Kasumi-1 (cell line): Measurements from ENCODE around the gene ZMYM3.

ENCODE experiments used
- DNase-seq, 2 experiments: peaks; one replicate each; lab custom pipeline; 2025; lab: John Stamatoyannopoulos, UW

The ZMYM3 gene

GRCh38 chrX:71253253-71254091, 468 bp downstream of the ZMYM3 start:
- peak; percentile 20 to 25 for DNase-seq

- no peak for DNase-seq
Measured at GRCh38 chrX:71252221-71252620, 1.7 kb downstream of the ZMYM3 start.

DNA sequence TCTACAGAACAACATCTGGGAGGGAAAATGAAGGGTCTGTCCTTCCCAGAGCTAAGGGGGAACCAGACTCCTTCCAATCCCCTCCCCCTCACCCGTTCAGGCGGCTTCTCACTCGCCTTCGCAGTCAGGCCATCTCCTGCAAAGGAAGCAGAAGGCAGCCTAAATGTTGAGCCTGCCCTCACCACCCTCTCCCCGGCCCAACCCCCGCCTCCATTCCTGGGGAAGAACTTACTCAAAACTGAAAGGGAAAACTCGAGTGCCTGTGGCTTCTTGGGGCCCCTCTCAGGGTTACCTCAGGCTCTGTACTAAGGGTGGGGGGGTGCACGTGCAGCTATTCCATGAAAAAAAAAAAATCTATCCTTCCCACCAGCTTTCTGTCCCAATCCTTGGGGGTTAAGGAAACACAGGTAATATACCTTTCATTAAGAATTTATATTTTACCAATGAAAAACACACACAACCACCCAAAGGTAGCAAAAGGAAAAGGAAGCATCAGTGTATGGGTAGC, 2.4 kb downstream of the ZMYM3 start:
- DNase-seq: peak; percentile 19 to 34

- no peak for DNase-seq
Measured at GRCh38 chrX:71250841-71251240, 3.1 kb downstream of the ZMYM3 start.

- no peak for DNase-seq
Measured at GRCh38 chrX:71245159-71245558, 8.8 kb downstream of the ZMYM3 start.

DNA sequence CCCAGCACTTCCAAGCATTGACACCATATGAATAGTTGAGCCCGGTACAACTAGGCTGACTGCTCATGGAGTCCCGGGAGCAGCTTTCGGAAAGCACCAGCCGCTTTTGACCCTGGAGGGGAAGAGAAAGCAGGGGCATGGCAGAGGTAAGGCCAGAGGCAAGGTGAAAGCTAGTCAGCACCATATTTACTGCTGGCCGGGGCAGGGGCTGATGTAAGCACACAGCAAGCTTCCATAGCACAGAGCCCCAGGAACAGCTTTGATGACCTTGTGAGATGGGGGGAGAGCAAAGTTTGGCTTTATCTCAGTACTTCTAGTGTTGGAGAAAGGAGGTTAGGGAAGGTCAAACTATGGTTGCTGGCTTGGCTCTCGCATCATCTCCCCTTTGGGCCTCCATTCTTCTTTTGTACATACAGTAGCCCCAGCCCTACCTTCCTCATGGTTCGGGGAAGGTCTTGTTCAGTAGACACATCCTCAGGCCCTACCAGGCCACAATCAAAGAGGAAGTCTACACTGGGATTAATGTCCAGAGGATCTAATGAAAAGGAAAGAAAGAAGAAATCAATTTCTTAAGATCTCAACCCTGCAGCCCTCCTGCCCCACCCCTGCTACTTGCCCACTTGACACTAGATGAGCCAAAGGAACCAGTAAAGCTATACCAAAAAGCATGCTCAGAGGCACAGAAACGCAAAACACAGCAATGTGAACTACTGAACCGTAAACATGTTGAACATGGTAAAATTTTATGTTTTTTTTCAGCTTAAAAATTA, 9.4 kb downstream of the ZMYM3 start:
- no peak for DNase-seq

GRCh38 chrX:71241301-71241700, 12.6 kb downstream of the ZMYM3 start:
- no peak for DNase-seq

DNA sequence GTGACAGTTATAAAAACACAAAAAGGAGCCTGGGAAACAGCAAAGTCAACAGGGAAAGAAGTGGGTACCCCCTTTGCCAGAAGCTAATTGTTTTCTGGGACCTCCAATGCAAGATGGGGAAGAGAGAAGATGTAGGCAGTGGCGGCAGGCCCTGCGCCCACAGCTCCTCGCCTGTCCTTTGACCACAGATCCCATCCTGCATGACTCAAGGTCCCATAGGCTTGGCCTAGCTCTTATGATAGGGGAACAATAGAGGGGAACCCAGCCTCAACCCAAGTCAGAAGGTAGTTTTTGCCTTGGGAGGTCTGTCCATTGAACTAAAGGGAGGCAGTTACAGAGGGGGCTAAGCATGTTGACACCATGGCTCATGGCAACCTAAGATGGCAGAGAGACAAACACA, 14.2 kb downstream of the ZMYM3 start:
- no peak for DNase-seq

DNA sequence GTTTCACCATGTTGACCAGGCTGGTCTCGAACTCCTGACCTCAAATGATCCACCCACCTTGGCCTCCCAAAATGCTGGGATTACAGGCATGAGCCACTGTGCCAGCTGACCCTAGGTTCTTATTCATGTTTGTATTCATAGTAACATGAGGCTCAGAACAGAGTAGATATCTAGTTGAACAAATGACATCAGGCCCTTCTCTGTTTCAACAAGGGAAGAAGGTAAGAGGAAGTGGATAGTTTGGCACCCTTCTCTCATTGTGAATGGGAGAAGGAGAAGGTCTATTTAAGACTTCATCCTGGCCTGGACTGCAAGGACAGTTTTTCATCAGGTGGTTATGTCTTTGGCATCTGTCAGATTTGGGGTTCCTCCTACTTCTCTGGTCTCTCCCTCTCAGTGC, 17.1 kb downstream of the ZMYM3 start:
- DNase-seq: peak; percentile 7 to 10

GRCh38 chrX:71235482-71235881, 18.5 kb downstream of the ZMYM3 start:
- no peak for DNase-seq

DNA sequence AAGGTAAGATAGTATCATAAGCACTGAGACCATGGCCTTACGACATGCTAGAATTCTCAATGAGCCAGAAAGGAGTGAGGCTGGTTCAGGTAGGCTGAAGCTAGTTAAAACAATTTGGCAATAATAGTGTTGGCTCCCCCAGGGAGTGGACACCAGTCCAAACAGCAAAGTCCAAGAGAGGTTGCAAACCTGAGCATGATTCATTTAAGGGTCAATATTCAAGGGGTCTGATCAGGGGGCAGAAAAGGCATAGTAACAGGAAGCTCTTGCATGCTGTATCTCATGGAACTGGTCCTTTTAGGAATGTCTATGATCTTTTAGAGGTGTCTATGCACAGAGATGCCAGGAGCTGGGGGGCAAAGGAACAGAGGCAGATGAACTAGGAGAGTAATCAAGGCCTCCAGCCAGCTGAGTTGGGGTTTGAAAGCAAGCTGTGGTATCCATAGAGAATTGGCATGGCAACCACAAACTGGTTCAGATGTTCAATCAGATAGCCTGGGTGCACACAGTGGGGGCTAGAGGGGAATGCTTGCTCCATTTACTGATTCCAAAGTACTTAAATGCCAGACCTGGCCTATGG, 25.8 kb downstream of the ZMYM3 start:
- DNase-seq: no peak

DNA sequence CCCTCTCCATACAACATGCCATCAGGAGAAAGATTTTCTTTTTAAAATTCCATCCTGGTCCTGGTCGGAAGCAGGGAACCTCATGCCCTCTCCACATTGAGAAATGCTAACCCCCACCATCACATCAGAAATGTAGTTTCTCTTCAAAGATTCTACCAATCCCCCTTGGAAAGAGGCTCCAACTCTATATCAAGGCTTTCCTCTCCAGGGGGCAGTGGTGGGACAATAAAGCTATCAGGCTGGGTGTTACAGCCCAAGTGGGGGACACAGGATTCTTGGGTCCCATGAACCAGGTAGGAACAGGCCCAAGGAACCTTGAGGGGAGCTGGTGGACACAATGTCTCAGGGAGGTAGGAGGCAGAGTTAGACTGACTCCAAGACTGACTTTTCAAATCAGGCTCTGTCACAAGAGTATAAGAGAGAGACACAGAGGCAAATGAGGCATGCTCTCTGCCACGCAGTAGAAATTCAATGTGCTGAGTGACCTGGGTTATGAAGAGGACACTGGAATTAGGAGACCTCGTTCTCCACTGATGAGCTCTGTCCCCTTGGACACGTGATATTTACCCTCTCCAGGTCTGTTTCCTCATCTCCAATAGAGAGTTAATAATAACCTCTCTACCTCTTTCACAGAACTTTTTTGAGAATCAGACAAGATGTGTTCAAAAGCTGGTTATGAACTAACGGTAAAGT, 26.4 kb downstream of the ZMYM3 start:
- no peak for DNase-seq

GRCh38 chrX:71225676-71226075, 28.3 kb downstream of the ZMYM3 start:
- no peak for DNase-seq

DNA sequence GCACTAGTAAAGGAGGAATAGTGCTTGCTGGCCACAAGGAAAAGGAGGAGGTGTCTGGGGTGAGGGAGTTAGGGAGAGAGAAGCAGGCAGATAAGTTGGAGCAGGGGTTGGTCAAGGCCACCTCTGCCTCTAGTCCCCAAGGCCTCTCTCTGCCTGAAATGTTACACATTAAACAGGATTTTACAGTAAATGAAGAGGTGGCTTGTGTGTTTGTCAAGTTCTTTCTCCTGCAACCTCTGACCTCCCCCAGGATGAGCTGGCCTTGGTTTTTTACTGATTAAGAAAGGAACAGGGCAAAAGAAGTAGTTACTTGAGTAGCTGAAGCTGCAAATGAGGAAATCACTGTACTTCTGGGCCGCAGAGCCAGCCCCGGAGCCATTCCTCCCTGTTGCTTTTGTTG, 28.9 kb downstream of the ZMYM3 start:
- no peak for DNase-seq

DNA sequence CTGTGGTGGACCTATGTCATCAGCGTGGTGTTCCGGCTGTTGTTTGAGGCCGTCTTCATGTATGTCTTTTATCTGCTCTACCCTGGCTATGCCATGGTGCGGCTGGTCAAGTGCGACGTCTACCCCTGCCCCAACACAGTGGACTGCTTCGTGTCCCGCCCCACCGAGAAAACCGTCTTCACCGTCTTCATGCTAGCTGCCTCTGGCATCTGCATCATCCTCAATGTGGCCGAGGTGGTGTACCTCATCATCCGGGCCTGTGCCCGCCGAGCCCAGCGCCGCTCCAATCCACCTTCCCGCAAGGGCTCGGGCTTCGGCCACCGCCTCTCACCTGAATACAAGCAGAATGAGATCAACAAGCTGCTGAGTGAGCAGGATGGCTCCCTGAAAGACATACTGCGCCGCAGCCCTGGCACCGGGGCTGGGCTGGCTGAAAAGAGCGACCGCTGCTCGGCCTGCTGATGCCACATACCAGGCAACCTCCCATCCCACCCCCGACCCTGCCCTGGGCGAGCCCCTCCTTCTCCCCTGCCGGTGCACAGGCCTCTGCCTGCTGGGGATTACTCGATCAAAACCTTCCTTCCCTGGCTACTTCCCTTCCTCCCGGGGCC, 29.7 kb downstream of the ZMYM3 start:
- DNase-seq: no peak

DNA sequence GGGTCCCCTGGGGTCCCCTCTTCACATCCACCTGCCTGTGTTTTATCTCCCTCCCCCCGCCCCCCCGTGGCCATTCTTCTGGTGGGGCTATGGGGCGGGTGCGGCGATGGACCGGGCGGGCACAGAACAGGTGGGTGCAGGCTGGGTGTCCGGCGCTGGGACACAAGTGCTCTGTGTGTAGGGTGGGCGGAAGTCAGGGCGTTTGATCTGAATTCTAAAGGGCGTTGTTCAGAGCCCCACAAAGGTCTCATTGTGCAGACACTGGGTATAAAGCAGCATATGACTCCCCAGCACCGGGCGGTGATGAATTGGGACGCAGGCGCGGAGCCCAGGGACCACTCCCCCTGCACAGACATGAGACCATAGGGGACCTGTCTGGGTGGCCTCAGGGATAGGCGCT, 31.0 kb downstream of the ZMYM3 start, which contains the start of gene GJB1:
Gene GJB1 (plus strand): TSS at position 296 of the 400 bp plus-strand sequence. CDS start 484 bp downstream, outside the sequence.
- DNase-seq: no peak

DNA sequence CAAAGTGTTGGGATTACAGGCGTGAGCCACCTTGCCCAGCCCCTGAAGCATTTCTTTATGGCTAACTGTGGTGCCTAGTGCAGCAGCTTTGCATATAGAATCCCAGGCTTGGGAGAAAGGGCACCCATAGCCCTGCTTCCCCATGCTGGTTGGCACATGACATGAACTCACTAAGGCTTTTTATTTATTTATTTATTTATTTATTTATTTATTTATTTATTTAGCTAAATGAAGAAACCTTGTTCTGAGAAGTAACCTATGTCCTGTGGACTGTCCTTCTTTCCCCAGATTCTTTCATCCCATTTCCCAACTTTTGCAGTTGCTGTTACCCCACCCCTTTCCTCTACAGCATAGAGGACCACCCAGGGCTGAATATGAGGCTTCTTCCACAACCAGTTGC, 32.8 kb downstream of the ZMYM3 start:
- DNase-seq: no peak

DNA sequence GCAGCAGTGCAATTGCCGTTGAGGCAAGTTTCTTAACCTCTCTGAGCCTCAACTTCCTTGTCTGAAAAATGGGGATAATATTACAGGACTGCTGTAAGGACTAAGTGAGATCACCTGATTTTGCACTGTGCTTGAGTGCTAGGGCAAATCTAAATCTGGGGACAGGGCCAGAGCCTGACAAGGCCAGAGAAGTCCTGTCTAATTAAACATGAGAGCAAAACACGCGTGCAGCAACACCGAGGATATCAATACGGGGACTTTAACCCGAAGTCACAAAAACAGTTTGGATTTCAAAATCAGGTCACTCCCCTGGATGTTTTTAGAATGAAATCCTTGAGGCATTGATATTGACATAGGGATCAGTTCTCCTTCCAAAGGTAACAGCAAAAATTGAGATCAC, 36.6 kb downstream of the ZMYM3 start:
- no peak for DNase-seq

- no peak for DNase-seq
Measured at GRCh38 chrX:71216485-71216884, 37.5 kb downstream of the ZMYM3 start.

GRCh38 chrX:71215338-71215912, 38.5 kb downstream of the ZMYM3 start:
- DNase-seq: no peak
